Measurements from ENCODE around the gene MAD1L1.
"Not testable (repeated sequence)": the region's sequence is repeated elsewhere in the genome, so short reads cannot be mapped to it uniquely, and the experiment has no call there.

The MAD1L1 gene

DNA sequence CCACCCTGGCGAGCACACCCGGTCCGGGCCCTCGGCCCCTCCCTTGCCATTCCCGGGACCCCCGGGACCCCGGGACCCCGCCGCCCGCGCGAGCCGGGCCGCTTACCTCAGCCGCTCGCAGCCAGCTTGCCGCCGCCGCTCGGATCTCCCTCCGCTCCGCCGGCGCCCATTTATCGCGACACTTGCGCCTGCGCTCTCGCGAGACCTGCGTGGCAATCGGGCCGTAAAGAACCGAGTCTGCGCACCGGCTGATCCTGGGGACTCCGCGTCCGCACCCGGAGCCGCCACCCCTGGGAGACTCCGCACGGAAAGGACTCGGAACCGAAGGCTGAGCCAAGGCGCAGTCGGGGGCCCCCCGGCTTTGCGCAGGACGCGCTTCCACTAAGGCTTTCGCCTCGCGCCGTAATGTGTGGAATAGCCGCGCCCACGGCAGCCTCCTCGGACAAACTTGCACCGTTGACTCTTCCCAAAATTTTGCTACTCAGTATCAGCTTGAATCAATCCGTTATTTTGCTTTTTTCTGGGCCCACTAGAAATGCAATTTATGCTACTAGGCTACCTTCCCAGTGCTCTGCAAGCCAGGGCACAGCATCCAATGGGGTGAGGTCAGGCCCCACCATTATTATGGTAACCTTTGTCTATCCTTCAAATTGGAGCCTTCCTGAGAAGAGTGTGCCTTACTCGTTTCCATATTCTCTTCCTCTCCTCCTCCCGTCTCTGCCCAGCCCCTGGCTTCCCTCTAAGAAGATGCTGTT is at the start of gene MAD1L1:
TSS of gene MAD1L1 (minus strand) at position 180 of the 755 bp plus-strand sequence. CDS start 2,812 bp downstream, outside the sequence.
- peak; percentile 84 to 89 for DNase-seq

DNA sequence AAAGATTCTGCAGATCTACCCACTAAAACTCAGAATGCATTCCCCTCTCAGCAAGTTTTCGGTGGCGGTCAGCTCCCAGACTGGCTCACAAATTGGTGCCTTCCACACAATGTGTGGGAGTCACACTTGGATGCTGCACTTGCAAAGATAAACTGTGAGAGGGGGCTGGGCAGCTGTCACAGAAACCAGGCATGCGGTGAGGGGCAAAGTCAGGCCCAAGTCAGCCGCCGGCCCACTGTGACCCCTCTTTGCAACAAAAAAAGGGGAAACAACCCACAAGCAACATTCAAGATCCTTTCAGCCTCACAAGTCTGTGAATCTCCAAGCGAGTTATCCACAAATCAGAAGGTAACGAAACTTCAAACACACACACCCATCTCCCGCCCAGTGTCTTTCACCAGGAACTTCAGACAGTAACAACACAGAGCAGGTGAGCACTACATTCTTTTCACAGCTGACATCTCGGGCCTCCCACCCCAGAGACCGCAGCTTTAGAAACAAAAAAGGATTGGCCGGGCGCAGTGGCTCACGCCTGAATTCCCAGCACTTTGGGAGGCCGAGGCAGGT is 49.5 kb upstream of the MAD1L1 start:
- no peak for DNase-seq

DNA sequence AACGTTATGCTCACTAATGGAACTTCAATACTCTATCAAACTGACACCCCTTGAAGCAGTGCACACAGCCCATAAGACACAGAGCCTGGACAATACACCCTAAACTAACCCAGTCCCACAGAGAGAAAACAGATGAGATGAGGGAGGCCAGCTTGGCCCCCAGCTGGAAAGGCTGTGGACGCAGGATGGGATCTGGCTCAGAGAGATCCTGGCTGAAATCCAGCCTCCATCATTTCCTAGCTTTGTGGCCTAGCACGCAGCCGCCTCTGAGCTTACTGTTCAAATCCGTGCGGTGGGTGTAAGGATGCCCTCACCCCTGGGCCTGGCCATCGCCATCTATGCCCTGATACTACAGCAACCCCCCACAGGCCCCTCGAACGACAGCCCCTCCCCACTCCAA is 48.8 kb upstream of the MAD1L1 start:
- no peak for DNase-seq

DNA sequence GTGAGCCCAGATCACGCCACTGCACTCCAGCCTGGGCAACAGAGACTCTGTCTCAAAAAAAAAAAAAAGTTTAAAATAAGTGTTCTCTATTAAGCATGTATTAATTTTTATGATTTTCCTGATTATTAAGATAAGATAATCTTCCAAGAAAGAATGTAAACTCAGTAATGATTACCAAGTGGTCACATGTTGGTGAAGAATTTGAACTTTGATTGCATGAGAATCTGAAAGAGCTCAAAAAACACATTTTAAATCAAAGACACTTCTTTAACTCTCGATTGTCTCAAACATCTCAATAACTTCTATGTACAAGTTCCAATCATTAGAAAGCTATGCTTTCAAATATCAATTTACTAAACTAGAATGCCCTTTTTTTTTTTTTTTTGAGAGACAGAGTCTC is 47.7 kb upstream of the MAD1L1 start:
- DNase-seq, result no peak

DNA sequence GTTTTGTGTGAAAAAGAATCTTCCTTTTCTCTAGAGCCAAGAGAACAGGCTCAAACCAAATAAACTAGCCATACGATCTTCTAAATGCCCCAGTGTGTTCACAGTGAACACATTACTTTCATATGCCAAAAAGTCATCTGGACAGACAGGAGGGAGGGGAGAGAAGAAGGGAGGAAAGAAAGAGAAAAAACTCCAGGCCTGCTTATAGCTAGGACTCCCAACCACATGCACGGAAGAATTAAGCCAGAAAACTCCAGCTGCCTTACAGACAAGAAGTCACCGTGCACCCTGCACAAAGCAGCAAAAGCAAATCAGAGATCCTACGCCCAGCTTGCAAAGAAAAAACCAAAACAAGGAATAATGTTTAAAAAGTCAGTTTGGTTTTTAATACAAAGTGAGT is 47.2 kb upstream of the MAD1L1 start:
- DNase-seq, result no peak

DNA sequence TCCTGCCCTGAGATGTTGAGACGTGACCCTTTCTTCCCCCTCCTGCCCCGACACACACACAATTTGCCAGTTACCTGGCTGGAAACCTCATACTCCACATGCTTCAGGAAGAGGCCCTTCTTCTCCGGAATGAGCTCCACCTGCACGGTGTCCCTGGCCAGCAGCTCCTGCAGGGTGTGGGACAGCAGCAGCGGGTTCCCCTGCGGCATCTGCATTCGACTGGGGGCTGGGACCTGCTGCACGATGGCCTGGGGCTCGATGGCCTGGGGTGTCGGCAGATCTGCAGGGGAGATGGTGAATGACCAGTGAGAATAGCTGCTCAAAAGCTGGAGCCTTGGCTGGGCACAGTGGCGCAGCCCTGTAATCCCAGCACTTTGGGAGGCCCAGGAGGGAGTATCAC is 45.3 kb upstream of the MAD1L1 start:
- DNase-seq, result no peak

DNA sequence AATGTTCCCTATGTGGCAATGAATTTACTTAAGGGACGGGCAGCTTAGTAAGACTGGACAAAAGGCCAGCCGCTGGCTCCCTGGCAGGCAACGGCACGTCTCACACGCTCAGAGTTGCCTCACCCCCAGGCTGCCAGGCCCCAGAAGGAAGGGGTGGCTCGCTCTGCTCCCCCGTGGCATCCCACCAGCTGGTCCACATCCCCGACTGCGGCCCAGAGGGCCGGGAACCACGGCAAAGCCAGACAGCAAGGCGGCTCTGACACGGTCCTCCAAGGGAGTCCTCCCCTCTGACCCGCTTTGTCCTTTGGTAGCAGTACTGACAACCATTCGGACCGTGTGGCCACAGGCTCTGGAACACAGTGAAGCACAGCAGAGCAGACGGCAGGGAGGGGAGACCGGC is 43.4 kb upstream of the MAD1L1 start:
- no peak for DNase-seq

DNA sequence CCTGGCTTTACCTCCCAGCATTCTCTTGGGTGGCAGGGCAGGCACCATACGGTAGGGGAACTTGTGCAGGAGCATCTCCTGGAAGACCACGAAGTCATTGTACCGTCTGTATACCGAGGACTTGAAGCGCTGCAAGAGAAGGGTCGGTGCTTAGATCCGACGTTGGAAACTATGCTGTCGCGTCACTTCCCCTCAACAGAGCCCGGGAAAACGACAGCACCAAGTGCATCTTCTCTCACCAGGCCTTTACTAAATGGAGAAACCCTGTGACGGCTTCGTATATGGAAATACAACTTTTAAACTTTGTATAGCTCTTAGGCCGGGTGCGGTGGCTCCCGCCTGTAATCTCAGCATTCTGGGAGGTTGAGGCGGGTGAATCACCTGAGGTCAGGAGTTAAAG is 42.4 kb upstream of the MAD1L1 start:
- DNase-seq, result no peak

DNA sequence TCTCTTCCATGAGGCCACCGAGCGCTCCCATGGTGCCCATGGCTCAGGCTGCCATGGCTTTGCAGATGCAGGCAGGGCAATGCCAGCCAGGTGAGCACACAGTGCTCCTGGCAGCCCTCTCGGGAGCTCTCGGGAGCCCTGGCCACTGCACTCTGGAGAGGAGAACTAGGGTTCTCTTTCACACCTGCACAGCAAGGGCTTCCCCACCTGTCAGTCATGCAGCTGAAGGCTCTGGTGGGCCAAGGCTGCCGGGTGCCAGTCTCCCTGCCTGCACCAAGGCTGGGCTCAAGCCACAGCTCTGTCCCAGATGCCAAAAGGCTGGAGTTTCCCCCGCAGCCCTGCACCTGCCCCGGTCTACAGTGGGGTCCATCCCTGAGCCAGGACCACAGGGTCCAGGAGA is 41.9 kb upstream of the MAD1L1 start:
- no peak for DNase-seq

DNA sequence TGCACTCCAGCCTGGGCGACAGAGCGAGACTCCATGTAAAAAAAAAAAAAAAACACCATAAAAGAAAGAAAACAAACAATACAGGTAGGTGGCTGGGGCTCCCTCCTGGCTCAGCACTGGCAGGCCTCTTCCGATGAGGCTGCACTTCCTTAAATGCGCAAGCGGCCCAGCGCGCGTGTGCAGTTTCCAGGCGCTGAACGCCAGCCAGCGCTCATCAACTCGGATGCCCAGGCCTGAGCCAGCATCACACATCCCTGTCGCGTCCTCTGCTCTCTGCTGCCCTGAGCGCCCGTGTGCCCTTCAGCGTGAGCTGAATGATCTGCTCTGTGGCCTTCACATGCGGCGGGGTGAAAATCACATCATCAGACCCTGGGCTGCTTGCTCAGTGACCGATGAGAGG is 41.1 kb upstream of the MAD1L1 start:
- DNase-seq, result no peak

DNA sequence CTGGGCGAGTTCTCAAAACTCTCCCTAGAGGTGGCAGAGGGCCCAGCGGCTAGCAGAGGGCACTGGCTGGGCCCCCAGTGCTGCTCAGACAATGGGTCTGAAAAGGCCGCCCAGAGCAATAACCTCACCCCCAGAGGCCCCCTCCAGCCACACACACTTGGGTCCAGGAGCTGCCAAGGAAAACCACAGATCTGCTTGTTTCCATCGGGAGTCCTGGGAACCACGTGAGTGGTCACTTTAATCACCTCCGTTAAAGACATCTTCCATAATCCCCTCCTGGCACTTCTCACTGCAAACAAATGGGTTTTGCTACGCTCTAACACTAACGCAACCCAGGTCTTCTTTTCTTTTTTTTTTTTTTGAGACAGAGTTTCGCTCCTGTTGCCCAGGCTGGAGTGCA is 39.3 kb upstream of the MAD1L1 start:
- DNase-seq, result no peak

DNA sequence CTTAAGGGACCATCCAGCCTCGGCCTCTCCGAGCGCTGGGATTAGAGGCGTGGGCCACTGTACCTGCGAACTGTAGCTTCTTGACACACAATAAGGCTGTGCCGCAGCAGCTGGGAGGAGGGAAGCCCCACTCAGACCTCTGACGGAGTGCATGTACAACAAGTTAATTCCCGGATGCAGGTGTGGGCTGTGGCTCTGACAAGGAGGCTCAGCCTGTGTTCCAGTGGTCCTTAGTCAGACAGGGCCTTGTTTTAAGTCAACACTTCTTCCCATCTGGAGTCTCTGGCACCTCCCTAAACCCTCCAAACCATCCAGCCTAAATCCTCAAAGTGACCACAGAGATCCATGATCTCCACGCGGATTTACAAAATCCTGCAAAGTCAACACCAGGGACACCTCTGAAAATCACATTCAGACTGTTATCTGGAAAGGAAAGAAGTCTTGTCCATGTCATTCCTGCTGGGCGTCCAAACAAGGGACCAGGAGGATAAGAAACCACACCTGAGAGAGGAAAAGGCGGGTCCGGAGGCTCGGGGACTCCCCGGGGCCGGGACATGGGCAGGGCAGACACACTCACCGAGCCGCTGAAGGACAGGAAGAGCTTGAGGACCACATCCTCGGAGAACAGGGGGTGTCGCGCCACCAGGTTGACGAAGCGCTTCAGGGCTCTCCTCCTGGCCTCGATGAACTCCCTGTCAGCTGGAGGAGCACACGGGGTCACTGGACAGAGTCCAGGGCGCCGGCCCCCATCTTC is 38.7 kb upstream of the MAD1L1 start:
- DNase-seq, result no peak

DNA sequence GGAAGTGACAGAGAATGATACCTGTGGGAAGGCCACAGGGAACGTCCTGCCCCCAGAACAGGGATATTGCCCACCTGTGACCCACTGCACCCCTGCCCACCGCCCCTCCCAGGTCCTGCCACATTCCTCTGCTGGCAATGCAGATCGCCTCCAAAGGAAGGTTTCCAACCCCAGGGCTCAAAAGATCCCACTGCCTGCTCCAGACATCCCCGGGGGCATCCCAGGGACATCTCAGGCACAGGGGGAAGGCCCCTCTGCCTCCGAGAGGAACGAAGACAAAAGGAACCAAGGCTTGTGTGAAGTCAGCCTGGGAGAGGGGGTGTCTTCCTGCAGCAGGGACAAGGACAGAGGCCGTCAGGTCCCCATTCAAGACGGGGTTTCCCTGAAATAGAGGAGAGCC is 37.8 kb upstream of the MAD1L1 start:
- DNase-seq, result no peak

DNA sequence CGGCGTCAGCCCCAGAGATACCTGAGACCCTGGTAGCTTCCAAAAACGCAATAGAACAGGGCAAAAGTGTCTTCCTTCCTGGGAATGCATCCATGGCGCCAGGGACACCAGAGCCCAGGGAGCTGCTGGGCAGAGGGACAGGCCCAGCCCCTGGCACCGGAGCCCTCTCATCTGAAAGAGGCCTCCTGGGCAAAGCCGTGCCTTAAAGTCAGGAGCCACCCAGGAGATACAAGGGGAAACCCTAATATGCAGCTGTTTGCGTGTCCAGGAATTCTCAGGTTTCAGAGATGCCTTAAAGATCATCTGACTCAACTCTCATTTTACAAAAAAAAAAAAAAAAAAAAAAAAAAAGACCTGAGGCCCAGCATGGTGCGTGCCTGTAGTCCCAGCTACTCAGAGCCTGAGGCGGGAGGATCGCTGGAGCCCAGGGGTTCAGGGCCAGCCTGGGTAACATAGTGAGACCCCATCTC is 37.3 kb upstream of the MAD1L1 start:
- DNase-seq, result no peak

DNA sequence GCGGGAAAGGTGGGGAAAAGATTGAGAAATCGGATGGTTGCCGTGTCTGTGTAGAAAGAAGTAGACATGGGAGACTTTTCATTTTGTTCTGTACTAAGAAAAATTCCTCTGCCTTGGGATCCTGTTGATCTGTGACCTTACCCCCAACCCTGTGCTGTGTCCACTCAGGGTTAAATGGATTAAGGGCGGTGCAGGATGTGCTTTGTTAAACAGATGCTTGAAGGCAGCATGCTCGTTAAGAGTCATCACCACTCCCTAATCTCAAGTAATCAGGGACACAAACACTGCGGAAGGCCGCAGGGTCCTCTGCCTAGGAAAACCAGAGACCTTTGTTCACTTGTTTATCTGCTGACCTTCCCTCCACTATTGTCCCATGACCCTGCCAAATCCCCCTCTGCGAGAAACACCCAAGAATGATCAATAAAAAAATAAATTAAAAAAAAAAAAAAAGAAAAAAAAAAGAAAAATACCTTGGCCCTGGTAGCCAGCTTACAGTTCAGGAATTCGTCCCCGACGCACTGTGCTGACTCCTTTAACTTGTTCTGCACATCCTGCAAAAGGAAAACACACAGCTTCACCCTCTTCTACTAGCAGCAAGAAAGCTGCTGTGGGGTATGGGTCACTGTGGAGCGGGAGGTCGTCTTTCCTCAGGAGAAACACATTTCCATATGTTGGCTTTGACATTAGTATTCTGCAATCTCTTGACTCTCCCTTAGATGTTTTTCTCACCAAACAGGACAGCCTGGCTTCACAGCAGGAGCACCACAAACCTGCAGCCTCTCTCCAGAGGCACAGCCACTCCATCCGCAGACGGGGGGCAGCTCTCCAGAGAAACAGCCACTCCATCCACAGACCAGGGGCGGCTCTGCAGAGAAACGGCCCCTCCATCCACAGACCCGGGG is 36.6 kb upstream of the MAD1L1 start:
- not testable (repeated sequence) for DNase-seq

DNA sequence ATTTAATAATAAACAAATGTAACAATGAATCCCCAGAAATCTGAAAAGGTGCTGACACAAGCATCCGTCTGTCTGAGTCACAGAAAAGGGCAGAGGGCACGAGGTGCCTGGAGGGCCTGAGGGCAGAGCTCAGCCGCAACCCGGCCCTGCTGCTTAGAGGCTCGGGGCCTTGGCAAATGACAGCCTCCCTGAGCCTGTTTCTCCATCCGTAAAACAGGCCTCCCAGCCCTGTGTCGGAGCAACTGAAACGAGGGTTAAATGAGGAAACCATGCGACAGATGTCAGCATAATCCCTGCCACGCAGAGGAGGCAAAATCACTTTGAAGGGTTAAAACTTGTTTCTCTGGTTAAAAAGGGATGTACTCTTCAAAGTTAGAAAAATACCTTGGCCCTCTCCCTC is 34.2 kb upstream of the MAD1L1 start:
- no peak for DNase-seq

DNA sequence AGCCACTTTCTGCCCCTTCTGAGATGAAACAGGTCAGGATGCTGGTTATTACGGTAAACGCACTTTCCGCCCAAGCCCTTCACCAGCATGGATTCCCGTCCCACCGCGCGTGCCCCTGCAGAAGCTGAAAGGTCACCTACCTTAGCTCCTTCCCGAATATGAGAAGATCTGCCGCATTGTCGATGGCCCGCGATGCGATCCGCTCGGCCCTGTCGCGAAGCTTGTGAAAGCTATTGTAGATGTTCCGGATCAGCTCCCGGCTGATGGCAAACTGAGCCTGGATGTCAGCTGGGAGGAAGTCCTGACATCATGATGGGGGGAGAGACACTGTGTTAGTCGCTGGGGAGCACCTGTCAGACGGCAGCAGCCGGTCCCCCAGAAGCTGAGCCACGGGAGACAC is 31.4 kb upstream of the MAD1L1 start:
- no peak for DNase-seq

DNA sequence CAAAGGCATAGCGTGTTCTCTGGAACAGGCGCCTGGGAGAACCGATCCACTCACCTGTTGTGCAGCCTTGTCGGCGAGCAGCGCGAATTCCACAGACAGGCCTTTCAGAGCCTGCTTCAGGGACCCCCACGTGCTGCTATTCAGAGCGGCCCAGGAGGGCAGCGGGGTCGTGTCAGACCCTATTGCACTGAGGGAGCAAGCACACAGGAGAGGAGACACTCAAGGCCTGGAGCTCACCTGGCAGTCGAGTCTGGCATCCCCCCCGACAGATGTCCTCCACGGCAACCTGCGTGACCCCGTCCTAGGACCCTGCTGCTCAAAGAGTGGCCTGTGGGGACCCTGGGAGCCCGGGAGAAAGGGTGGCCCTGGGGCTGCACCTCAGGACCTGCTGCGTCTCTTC is 30.4 kb upstream of the MAD1L1 start:
- DNase-seq, result no peak

DNA sequence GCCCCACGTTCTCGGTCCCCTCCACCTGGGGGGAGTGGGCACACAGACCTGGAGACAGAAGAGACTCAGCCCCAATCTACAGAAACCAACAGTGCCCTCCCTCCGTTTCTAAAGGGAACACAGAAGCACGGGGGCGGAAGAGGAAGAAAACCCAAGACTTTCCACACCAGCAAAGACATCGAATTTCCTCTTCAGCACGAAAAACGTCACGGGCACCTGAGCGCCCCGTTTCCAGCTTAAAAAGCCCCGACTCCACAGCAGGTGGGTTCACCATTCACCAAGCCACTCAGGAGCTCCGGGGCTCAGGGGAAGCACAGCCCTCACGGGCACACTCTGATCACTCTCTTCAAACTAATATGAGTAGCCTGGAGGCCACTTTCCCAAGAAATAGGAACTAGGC is 28.9 kb upstream of the MAD1L1 start:
- DNase-seq, result no peak

DNA sequence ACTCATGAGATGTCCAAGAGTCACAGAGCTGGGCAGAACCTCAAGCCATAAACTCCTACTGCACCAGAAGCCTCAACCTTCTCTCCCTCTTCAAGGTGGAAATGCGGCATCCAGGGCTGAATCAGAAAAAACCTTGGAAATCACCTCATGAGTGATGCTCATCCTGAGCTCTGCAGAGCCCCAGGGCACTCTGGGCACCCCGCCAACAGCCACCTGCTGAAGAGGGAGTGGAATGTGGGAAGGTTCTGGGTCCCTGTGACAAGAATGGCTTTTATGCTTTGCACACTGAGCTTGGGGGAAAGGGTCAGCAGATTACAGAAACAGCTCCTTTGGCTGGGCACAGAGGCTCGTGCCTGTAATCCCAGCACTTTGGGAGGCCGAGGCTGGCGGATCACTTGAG is 28.1 kb upstream of the MAD1L1 start:
- DNase-seq, result no peak

DNA sequence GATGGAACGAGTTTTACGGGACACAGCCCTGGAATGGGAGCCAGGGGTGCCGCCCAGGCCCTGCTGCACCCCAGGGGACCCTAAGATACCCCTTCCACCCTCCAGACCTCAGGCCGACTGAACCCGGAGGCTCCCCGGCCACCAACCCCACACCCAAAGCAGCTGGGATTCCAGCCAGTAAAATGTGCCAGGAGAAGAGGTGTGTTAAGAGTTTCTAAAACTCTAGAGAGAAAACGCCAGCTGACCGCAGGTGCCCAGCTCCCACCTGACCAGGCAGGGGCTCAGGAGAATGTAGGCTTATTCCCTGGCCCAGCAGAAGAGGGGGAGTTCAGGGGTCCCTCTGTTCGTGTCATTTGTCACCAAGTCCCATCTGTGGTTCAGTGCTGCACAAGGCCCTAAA is 26.7 kb upstream of the MAD1L1 start:
- DNase-seq, result no peak

DNA sequence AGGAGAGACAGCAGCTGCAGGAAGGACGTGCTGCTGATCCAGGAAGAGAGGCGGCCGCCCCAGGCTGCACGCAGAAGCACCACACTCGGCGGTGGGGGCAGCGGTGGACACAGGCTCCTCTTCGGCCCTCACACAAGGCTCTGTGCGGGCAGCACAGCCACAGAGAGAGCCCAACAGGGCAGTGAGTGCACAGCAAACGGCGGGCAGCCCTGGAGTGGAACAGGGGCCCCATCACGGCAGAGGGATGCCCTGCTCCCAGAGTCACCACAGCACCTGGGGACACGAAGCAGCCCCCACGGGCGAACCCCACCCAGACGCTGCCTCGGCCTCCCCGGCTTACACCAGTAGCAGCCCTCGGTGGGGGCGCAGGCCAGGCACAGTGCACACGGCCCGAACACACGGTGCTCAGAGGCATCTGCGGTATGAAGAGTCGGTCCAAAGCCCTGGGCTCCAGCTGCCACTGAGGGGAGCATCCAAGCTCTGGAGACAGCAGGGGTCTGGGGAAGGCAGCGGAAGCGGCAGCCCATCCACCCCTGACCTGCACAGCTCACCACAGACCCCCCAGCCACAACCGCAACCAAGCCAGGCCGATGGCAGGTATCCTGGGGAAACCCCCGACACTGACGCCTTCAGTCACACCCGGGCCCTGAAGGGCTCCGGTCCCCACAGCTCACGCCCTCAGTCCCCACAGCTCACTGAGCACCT is 26.1 kb upstream of the MAD1L1 start:
- no peak for DNase-seq

Measured in stimulated activated CD4-positive, alpha-beta T cell treated with anti-CD3 and anti-CD28 coated beads, Interleukin-2, amount 100 ng/mL, for 48 hours (primary cell).